Lower leg skin (tissue), 3 donors: ENCODE measurements around the gene KIAA2012.

Experiments used
- POLR2A ChIP-seq, 2 donors: fragments of 450-650 bp; IDR thresholded peaks; one replicate each; pipeline ENCODE4 v1.6.1; 2016 to 2017; ENCODE audit warnings: antibody characterized with exemption in 2 of 2, mild to moderate bottlenecking in 1 of 2, moderate library complexity in 1 of 2
- TF ChIP-seq, protein P1 (sequence below), 3 donors: fragments of 450-650 bp; IDR thresholded peaks; one replicate each; pipeline ENCODE4 v1.5.1; 2016; ENCODE audit warnings: antibody characterized with exemption in 3 of 3, mild to moderate bottlenecking in 3 of 3, moderate library complexity in 2 of 3

DNA sequence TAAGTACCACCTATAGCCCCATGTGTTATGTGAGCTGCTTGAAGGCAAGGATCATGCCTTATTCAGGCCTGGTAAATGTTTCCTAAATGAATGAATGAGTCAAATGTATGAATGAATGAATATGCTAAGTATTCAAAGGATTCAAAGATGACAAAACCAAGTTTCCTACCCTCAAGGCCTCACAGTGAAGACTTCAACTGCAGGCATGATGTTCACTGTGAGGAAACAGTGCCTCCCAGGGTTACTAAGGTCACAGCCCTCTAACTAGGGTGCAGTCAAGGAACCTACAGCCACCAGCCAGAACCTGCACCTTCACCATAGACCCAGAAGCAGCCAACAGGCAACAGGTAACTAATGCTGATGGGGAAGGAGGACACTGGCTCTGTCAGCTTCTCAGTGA is 96.1 kb downstream of the KIAA2012 start:
- TF ChIP-seq, protein P1, sequence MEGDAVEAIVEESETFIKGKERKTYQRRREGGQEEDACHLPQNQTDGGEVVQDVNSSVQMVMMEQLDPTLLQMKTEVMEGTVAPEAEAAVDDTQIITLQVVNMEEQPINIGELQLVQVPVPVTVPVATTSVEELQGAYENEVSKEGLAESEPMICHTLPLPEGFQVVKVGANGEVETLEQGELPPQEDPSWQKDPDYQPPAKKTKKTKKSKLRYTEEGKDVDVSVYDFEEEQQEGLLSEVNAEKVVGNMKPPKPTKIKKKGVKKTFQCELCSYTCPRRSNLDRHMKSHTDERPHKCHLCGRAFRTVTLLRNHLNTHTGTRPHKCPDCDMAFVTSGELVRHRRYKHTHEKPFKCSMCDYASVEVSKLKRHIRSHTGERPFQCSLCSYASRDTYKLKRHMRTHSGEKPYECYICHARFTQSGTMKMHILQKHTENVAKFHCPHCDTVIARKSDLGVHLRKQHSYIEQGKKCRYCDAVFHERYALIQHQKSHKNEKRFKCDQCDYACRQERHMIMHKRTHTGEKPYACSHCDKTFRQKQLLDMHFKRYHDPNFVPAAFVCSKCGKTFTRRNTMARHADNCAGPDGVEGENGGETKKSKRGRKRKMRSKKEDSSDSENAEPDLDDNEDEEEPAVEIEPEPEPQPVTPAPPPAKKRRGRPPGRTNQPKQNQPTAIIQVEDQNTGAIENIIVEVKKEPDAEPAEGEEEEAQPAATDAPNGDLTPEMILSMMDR (IDR thresholded peaks at IDR 0.05): no peak
- no peak for TF ChIP-seq POLR2A (IDR thresholded peaks at IDR 0.05)
